Sigmoid colon (tissue), 7 donors: ENCODE data around the gene ZNF76. TPM values are rescaled to one million over a fixed set of nuclear protein-coding genes. Genes with fewer than 3 reads are reported as not detected.

ENCODE experiments used
- DNase-seq: peaks from one replicate; pipeline ENCODE4 v3.0.0-alpha.2; 2019
- H3K27ac ChIP-seq, 4 donors: fragments of 200-600 bp; sonication (generic); one replicate each; pipeline ENCODE4 v1.5.1; 2016 to 2019; ENCODE audit warnings: mild to moderate bottlenecking in 1 of 4
- H3K27me3 ChIP-seq, 3 donors: fragments of 200-600 bp; sonication (generic); one replicate each; pipeline ENCODE4 v1.5.1; 2019; ENCODE audit warnings: mild to moderate bottlenecking in 1 of 3
- H3K36me3 ChIP-seq, 4 donors: fragments of 200-600 bp; sonication (generic); one replicate each; pipeline ENCODE4 v1.5.1; 2016 to 2019
- H3K4me1 ChIP-seq, 4 donors: fragments of 200-600 bp; sonication (generic); one replicate each; pipeline ENCODE4 v1.5.1; 2017 to 2019
- H3K4me3 ChIP-seq, 4 donors: fragments of 200-600 bp; sonication (generic); one replicate each; pipeline ENCODE4 v1.5.1; 2017 to 2019; ENCODE audit warnings: mild to moderate bottlenecking in 2 of 4, moderate library complexity in 1 of 4
- H3K9me3 ChIP-seq, 4 donors: fragments of 200-600 bp in 3 of 4; sonication (generic) in 3 of 4; one replicate each; pipeline versions ENCODE4 v1.5.1 to v1.6.1; 2013 to 2019
- EP300 ChIP-seq, 4 donors: sonication (generic); formaldehyde crosslinking; IDR thresholded peaks; one replicate each; pipeline ENCODE4 v1.6.1; 2017; ENCODE audit warnings: antibody characterized with exemption in 4 of 4
- POLR2A ChIP-seq, 2 donors: fragments of 450-650 bp; IDR thresholded peaks; one replicate each; pipeline ENCODE4 v1.6.1; 2016; ENCODE audit warnings: antibody characterized with exemption in 2 of 2, mild to moderate bottlenecking in 2 of 2, moderate library complexity in 2 of 2
- POLR2AphosphoS5 ChIP-seq, 4 donors: sonication (generic); formaldehyde crosslinking; IDR thresholded peaks; one replicate each; pipeline ENCODE4 v1.6.1; 2017; ENCODE audit warnings: antibody characterized with exemption in 4 of 4
- WGBS, 2 donors: extraction: QIAGEN DNeasy Blood & Tissue Kit; methylation state at CpG; one replicate each; pipeline ENCODE4 v1.1.7; 2013; 5-methylcytosine and 5-hydroxymethylcytosine counted together
- intact Hi-C: fragments of 100-400 bp; cut with DNase I; formaldehyde crosslinking; loops from one replicate; pipeline ENCODE4 v1.15.1; 2023
- polyA plus RNA-seq, 3 donors: library from polyadenylated mRNA; stranded (reverse); fragments of 200-250 nt; gene quantifications; one replicate each; pipeline ENCODE4 v1.2.3, GENCODE V29; 2013
- total RNA-seq, 4 donors: library from RNA; depleted of rRNA; stranded (reverse); fragments of >200 nt; gene quantifications; one replicate each; pipeline ENCODE4 v1.1.0, GENCODE V29; 2016
- TF ChIP-seq, protein P1 (sequence below), 4 experiments: fragments of 450-650 bp in 3 of 4; fragments of 200-600 bp in 1 of 4; IDR thresholded peaks; one replicate each; pipeline ENCODE4 v1.5.1; 2016 to 2019; ENCODE audit warnings: antibody characterized with exemption in 4 of 4, mild to moderate bottlenecking in 3 of 4, moderate library complexity in 2 of 4
- donor health status: healthy with polysubstance abuse.
- donor health status: Bipolar disorder and iron deficiency.
- donor health status: healthy.

The ZNF76 gene
- total and polyA plus RNA-seq, 7 donors: 14.3 to 59.8 (median 29.3) TPM

DNA sequence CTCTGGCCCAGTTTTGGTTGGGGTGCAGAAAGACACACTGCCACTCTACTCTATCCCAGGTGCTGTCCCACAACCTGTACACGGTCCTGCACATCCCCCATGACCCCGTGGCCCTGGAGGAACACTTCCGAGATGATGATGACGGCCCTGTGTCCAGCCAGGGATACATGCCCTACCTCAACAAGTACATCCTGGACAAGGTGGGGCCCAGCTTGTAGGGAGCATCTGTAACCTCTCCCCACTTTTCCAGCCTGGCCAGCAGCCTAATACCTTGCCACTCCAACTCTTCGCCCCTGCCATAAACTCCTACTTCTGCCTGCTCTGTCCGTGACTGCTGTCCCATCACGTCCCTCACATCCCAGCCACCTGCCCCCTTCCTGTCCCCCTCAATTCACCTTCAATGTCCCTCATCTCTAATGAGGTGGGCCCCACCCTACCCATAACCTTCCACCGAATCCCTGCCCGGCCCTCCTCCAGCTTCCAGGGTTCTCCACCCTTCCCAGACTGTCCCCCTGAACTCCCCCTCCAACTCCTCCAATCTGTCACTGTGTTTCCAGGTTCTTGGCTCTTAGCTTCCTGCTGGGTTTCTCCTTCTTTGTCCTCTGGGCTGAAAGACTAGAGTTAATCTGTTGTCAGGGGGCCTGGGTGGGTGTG lies 50.2 kb downstream of the ZNF76 start:
- Histone ChIP-seq H3K4me1 (no peaks in the 10 kb centered on the region), H3K36me3 (no peaks in the 10 kb centered on the region), H3K9me3 (no peaks in the 10 kb centered on the region), H3K4me3 (no peak overlapping the region), H3K27ac (no peak overlapping the region), H3K27me3 (no peaks in the 10 kb centered on the region)
- WGBS, 2 donors: 93 to 94% methylated on average over 9 of the region's 9 CpGs
- no peak for TF ChIP-seq EP300 (IDR thresholded peaks at IDR 0.05)
- TF ChIP-seq POLR2AphosphoS5 (IDR thresholded peaks at IDR 0.05): no peak
- TF ChIP-seq POLR2A (IDR thresholded peaks at IDR 0.05): no peak
- TF ChIP-seq, protein P1, sequence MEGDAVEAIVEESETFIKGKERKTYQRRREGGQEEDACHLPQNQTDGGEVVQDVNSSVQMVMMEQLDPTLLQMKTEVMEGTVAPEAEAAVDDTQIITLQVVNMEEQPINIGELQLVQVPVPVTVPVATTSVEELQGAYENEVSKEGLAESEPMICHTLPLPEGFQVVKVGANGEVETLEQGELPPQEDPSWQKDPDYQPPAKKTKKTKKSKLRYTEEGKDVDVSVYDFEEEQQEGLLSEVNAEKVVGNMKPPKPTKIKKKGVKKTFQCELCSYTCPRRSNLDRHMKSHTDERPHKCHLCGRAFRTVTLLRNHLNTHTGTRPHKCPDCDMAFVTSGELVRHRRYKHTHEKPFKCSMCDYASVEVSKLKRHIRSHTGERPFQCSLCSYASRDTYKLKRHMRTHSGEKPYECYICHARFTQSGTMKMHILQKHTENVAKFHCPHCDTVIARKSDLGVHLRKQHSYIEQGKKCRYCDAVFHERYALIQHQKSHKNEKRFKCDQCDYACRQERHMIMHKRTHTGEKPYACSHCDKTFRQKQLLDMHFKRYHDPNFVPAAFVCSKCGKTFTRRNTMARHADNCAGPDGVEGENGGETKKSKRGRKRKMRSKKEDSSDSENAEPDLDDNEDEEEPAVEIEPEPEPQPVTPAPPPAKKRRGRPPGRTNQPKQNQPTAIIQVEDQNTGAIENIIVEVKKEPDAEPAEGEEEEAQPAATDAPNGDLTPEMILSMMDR (IDR thresholded peaks at IDR 0.05): no peak
- intact Hi-C loops: no loop called here
- DNase-seq: peak; percentile 55

DNA sequence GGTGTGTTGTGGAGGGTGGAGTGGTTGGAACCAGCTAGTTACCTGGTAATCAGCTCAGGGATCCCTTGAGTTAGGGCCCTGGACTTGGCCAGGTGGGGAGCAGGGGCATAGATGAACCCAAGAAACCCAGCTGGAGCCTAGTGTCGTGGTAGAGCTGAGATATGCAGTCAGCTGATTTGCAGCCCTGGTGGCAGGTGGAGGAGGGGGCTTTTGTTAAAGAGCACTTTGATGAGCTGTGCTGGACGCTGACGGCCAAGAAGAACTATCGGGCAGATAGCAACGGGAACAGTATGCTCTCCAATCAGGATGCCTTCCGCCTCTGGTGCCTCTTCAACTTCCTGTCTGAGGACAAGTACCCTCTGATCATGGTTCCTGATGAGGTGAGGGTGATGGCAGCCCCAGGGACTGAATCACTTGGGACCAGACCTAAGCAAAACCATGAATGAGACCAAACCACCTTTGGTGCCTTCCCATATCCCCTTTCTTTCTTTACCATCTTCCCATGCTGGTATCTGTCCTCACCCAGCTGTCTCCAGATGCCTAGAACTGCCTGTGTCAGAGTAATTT lies 50.8 kb downstream of the ZNF76 start:
- TF ChIP-seq, protein P1 (IDR thresholded peaks at IDR 0.05): no peak
- TF ChIP-seq EP300 (IDR thresholded peaks at IDR 0.05) (no peak), POLR2A (IDR thresholded peaks at IDR 0.05) (no peak), POLR2AphosphoS5 (IDR thresholded peaks at IDR 0.05) (no peak)
- Histone ChIP-seq H3K4me3 (no peak overlapping the region), H3K36me3 (no peaks in the 10 kb centered on the region), H3K27me3 (no peaks in the 10 kb centered on the region), H3K9me3 (no peaks in the 10 kb centered on the region), H3K4me1 (no peaks in the 10 kb centered on the region), H3K27ac (no peak overlapping the region)
- intact Hi-C loops: no loop called here
- no peak for DNase-seq
- WGBS, 2 donors: 66 to 87% methylated on average over 6 of the region's 6 CpGs

DNA sequence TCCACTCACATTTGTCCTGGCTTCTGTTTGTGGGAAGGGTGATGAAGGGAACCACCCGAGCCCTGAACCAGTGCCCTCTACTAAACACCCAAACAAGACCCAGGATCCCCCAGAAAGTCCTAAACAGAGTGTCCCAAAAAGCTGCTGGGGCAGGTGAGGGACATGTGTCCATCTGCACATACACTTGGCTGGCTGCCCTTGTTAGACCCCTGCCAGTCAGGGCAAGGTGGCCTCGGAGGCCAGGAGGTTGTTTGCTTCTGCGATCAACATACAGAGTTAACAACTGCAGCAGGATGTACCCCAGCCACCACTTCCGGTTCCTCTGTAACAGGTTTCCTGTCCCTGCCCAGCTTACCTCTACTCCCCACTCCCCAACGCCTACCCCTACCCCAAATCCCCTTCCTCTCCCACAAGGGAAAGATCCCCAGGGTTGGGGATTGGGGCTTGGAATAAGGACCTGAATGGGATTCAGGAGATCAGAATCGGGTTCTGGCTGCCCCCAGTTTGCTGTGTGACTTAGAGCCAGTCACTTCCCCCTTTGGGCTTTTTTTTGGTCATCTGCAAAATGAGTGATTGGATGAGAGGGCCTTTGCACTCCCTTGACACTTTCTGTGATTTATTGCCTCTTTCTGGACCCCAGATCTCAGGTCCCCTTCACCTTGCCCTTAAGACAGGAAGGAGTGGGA lies 52.0 kb downstream of the ZNF76 start:
- Histone ChIP-seq H3K36me3 (no peaks in the 10 kb centered on the region), H3K4me3 (no peak overlapping the region), H3K9me3 (no peaks in the 10 kb centered on the region), H3K27me3 (no peaks in the 10 kb centered on the region), H3K27ac (no peak overlapping the region), H3K4me1 (no peaks in the 10 kb centered on the region)
- DNase-seq: no peak
- TF ChIP-seq POLR2A (IDR thresholded peaks at IDR 0.05) (no peak), POLR2AphosphoS5 (IDR thresholded peaks at IDR 0.05) (no peak), EP300 (IDR thresholded peaks at IDR 0.05) (no peak)
- TF ChIP-seq, protein P1 (IDR thresholded peaks at IDR 0.05): no peak
- WGBS, 2 donors: 42 to 82% methylated on average over 6 of the region's 6 CpGs
- intact Hi-C loops: no loop called here

DNA sequence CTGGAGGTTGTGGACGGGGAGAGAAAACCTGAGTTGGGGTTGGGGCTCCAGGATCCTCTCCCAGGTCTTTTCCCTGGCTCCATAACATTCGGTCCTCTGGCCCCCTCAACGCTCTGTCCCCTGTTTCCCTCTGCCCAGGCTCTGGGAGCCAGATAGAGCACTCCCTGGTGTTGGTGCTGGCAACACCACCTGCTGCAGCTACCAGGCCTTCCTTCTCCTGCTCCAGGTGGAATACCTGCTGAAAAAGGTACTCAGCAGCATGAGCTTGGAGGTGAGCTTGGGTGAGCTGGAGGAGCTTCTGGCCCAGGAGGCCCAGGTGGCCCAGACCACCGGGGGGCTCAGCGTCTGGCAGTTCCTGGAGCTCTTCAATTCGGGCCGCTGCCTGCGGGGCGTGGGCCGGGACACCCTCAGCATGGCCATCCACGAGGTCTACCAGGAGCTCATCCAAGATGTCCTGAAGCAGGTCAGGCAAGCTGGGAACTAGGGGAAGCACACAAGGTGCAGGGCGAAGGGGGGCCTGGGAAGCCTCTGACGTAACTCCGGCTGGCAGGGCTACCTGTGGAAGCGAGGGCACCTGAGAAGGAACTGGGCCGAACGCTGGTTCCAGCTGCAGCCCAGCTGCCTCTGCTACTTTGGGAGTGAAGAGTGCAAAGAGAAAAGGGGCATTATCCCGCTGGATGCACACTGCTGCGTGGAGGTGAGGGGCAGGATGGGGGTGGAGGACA lies 52.7 kb downstream of the ZNF76 start:
- WGBS, 2 donors: 92 to 93% methylated on average over 19 of the region's 19 CpGs
- no peaks in the 10 kb centered on the region for H3K9me3 ChIP-seq
- H3K27ac ChIP-seq: peak overlapping the region in 1 of 4 donors; percentile 22
- TF ChIP-seq, protein P1 (IDR thresholded peaks at IDR 0.05): no peak
- no peak for TF ChIP-seq EP300 (IDR thresholded peaks at IDR 0.05)
- H3K4me3 ChIP-seq: no peak overlapping the region
- no peaks in the 10 kb centered on the region for H3K27me3 ChIP-seq
- no peak for DNase-seq
- intact Hi-C loops: no loop called here
- no peaks in the 10 kb centered on the region for H3K36me3 ChIP-seq
- H3K4me1 ChIP-seq: no peaks in the 10 kb centered on the region
